Ascending aorta (tissue), 2 donors: Measurements from ENCODE around the gene MINDY4. TPM values are rescaled to one million over a fixed set of nuclear protein-coding genes. Genes with fewer than 3 reads are reported as not detected.

Source experiments
- DNase-seq, 2 donors: peaks; one replicate each; pipeline ENCODE4 v3.0.0-alpha.2; 2019; ENCODE audit warnings: low spot score in 2 of 2
- H3K27ac ChIP-seq, 2 donors: fragments of 200-600 bp; sonication (generic); one replicate each; pipeline ENCODE4 v1.5.1; 2016 to 2017; ENCODE audit warnings: mild to moderate bottlenecking in 1 of 2
- H3K27me3 ChIP-seq: fragments of 200-600 bp; sonication (generic); one replicate; pipeline ENCODE4 v1.5.1; 2017
- H3K36me3 ChIP-seq, 2 donors: fragments of 200-600 bp; sonication (generic); one replicate each; pipeline ENCODE4 v1.5.1; 2016
- H3K4me1 ChIP-seq, 2 donors: fragments of 200-600 bp; sonication (generic); one replicate each; pipeline ENCODE4 v1.5.1; 2016 to 2017; ENCODE audit warnings: mild to moderate bottlenecking in 1 of 2
- H3K4me3 ChIP-seq, 2 donors: fragments of 200-600 bp; sonication (generic); one replicate each; pipeline ENCODE4 v1.5.1; 2016 to 2017; ENCODE audit warnings: mild to moderate bottlenecking in 1 of 2
- H3K9me3 ChIP-seq, 2 donors: fragments of 200-600 bp; sonication (generic); one replicate each; pipeline ENCODE4 v1.5.1; 2016
- intact Hi-C: fragments of 100-400 bp; cut with DNase I; formaldehyde crosslinking; loops from one replicate; pipeline ENCODE4 v1.15.1; 2023
- total RNA-seq: library from RNA; depleted of rRNA; stranded (reverse); fragments of >200 nt; gene quantifications from one replicate; pipeline ENCODE4 v1.1.0, GENCODE V29; 2016
- TF ChIP-seq, protein P1 (sequence below), 3 experiments: fragments of 200-600 bp in 2 of 3; fragments of 450-650 bp in 1 of 3; sonication (generic) in 2 of 3; IDR thresholded peaks; one replicate each; pipeline ENCODE4 v1.5.1; 2016 to 2019; ENCODE audit warnings: antibody characterized with exemption in 3 of 3, mild to moderate bottlenecking in 1 of 3, moderate library complexity in 1 of 3

MINDY4 gene
- total RNA-seq, 1 donor from 2014 or later, result 6.0 TPM

GRCh38 chr7:30923009-30923773 is 152.0 kb downstream of the MINDY4 start:
- no peaks in the 10 kb centered on the region for H3K9me3 ChIP-seq
- no peak overlapping the region for H3K4me3 ChIP-seq
- peak in 1 of 2 donors; percentile 63 for DNase-seq
- H3K36me3 ChIP-seq, result peaks cover 62 to 63% of the 10 kb centered on the region in 2 donors
- intact Hi-C loops, result no loop called here
- peaks cover 26 to 39% of the 10 kb centered on the region in 2 donors for H3K4me1 ChIP-seq
- peak overlapping the region; percentile 92 to 97 for H3K27ac ChIP-seq
- TF ChIP-seq, protein P1, sequence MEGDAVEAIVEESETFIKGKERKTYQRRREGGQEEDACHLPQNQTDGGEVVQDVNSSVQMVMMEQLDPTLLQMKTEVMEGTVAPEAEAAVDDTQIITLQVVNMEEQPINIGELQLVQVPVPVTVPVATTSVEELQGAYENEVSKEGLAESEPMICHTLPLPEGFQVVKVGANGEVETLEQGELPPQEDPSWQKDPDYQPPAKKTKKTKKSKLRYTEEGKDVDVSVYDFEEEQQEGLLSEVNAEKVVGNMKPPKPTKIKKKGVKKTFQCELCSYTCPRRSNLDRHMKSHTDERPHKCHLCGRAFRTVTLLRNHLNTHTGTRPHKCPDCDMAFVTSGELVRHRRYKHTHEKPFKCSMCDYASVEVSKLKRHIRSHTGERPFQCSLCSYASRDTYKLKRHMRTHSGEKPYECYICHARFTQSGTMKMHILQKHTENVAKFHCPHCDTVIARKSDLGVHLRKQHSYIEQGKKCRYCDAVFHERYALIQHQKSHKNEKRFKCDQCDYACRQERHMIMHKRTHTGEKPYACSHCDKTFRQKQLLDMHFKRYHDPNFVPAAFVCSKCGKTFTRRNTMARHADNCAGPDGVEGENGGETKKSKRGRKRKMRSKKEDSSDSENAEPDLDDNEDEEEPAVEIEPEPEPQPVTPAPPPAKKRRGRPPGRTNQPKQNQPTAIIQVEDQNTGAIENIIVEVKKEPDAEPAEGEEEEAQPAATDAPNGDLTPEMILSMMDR (IDR thresholded peaks at IDR 0.05), result no peak
- H3K27me3 ChIP-seq, result no peaks in the 10 kb centered on the region

- peak overlapping the region; percentile 92 to 97 for H3K27ac ChIP-seq
- intact Hi-C loops, result no loop called here
- H3K4me3 ChIP-seq, result no peak overlapping the region
- no peaks in the 10 kb centered on the region for H3K9me3 ChIP-seq
- no peaks in the 10 kb centered on the region for H3K27me3 ChIP-seq
- peaks cover 63 to 67% of the 10 kb centered on the region in 2 donors for H3K36me3 ChIP-seq
- TF ChIP-seq, protein P1 (IDR thresholded peaks at IDR 0.05), result no peak
- H3K4me1 ChIP-seq, result peaks cover 20 to 32% of the 10 kb centered on the region in 2 donors
- DNase-seq, result no peak
Observed at GRCh38 chr7:30923774-30924413, 152.7 kb downstream of the MINDY4 start.

GRCh38 chr7:30924624-30925023 is 153.4 kb downstream of the MINDY4 start:
- Histone ChIP-seq H3K4me3 (no peak overlapping the region), H3K27me3 (no peaks in the 10 kb centered on the region), H3K27ac (peak overlapping the region in 1 of 2 donors; percentile 97), H3K9me3 (no peaks in the 10 kb centered on the region), H3K36me3 (peaks cover 63 to 67% of the 10 kb centered on the region in 2 donors), H3K4me1 (peaks cover 18 to 24% of the 10 kb centered on the region in 2 donors)
- no peak for DNase-seq
- intact Hi-C loops, result no loop called here
- TF ChIP-seq, protein P1 (IDR thresholded peaks at IDR 0.05), result no peak

GRCh38 chr7:30925117-30925516 is 153.9 kb downstream of the MINDY4 start:
- no peak for DNase-seq
- intact Hi-C loops, result no loop called here
- Histone ChIP-seq H3K36me3 (peaks cover 63 to 67% of the 10 kb centered on the region in 2 donors), H3K4me1 (peaks cover 13 to 19% of the 10 kb centered on the region in 2 donors), H3K27me3 (no peaks in the 10 kb centered on the region), H3K9me3 (no peaks in the 10 kb centered on the region), H3K27ac (peak overlapping the region; percentile 21 to 97), H3K4me3 (no peak overlapping the region)
- TF ChIP-seq, protein P1 (IDR thresholded peaks at IDR 0.05), result no peak

DNA sequence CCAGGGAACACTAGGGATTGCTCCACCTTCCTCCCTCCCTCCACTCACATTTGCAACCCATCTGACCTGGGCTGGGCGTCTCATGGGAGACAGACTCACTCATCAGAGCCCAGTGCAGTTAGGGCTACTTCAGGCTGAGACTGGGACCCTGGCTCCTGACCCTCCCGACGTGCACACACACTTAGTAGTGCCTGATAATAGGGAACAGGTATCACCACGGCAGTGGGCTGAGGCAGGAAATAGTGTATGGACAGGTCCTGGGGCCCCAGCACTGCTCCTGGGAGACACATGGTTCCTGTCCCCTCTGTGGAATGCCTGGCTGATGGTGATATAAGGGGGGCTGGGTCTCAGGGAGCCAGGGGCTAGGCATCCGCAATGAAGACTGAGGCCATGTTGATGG is 154.7 kb downstream of the MINDY4 start:
- H3K4me1 ChIP-seq, result peaks cover 9 to 12% of the 10 kb centered on the region in 2 donors
- DNase-seq, result peak in 1 of 2 donors; percentile 59
- no peak overlapping the region for H3K4me3 ChIP-seq
- no peaks in the 10 kb centered on the region for H3K27me3 ChIP-seq
- H3K27ac ChIP-seq, result peak overlapping the region; percentile 3 to 21
- peaks cover 63 to 67% of the 10 kb centered on the region in 2 donors for H3K36me3 ChIP-seq
- no peaks in the 10 kb centered on the region for H3K9me3 ChIP-seq
- intact Hi-C loops, result no loop called here
- TF ChIP-seq, protein P1 (IDR thresholded peaks at IDR 0.05), result no peak
